Stimulated activated naive B cell treated with anti-CD40 and anti-IgM and Interleukin-4, amounts not matched to agents 10 μg/mL and 1 μg/mL and 100 μg/mL, for 72 hours (primary cell): ENCODE results near the gene KICS2.

ENCODE experiments used
- ATAC-seq, 2 donors: fragments of 150-1000 bp; cut with Tn5 transposase; replicated peaks; 2 replicates each; pipeline ENCODE4 v1.10.0; 2021; ENCODE audit warnings: moderate library complexity in 1 of 2
- DNase-seq: peaks from one replicate; pipeline ENCODE4 v3.0.0; 2021
- H3K27ac Mint-ChIP-seq: one replicate; pipeline ENCODE4 v1.8.0; 2022; ENCODE audit warnings: mild to moderate bottlenecking, mixed read lengths
- H3K27me3 Mint-ChIP-seq, 2 donors: one replicate each; pipeline ENCODE4 v1.8.0; 2022; ENCODE audit warnings: mixed read lengths in 2 of 2
- H3K36me3 Mint-ChIP-seq, 2 donors: one replicate each; pipeline ENCODE4 v1.8.0; 2022; ENCODE audit warnings: mixed read lengths in 2 of 2, mild to moderate bottlenecking in 1 of 2
- H3K4me1 Mint-ChIP-seq, 2 donors: one replicate each; pipeline ENCODE4 v1.8.0; 2022; ENCODE audit warnings: mixed read lengths in 2 of 2, mild to moderate bottlenecking in 1 of 2
- H3K4me3 Mint-ChIP-seq, 2 donors: one replicate each; pipeline ENCODE4 v1.8.0; 2022; ENCODE audit warnings: mild to moderate bottlenecking in 2 of 2, mixed read lengths in 2 of 2, moderate library complexity in 1 of 2
- H3K9me3 Mint-ChIP-seq, 2 donors: one replicate each; pipeline ENCODE4 v1.8.0; 2022; ENCODE audit warnings: mixed read lengths in 2 of 2, mild to moderate bottlenecking in 1 of 2

The KICS2 gene

GRCh38 chr12:64177001-64177400 lies 45.1 kb downstream of the KICS2 start:
- Mint-ChIP-seq H3K9me3 (no peaks in the 10 kb centered on the region), H3K27me3 (no peaks in the 10 kb centered on the region), H3K4me1 (no peaks in the 10 kb centered on the region), H3K36me3 (peaks cover 0 to 1% of the 10 kb centered on the region in 2 donors), H3K27ac (peak overlapping the region; percentile 3), H3K4me3 (no peak overlapping the region)
- no peak for ATAC-seq
- DNase-seq: no peak

GRCh38 chr12:64175254-64175945 lies 46.7 kb downstream of the KICS2 start:
- Mint-ChIP-seq H3K27ac (no peak overlapping the region), H3K36me3 (peaks cover 0 to 1% of the 10 kb centered on the region in 2 donors), H3K9me3 (no peaks in the 10 kb centered on the region), H3K4me1 (no peaks in the 10 kb centered on the region), H3K27me3 (no peaks in the 10 kb centered on the region), H3K4me3 (no peak overlapping the region)
- ATAC-seq: no peak
- no peak for DNase-seq

- no peak overlapping the region for H3K4me3 Mint-ChIP-seq
- no peaks in the 10 kb centered on the region for H3K9me3 Mint-ChIP-seq
- H3K27ac Mint-ChIP-seq: no peak overlapping the region
Measured at GRCh38 chr12:64173456-64173855, 48.6 kb downstream of the KICS2 start.

More at GRCh38 chr12:64173456-64173855, 48.6 kb downstream of the KICS2 start:
- H3K27me3 Mint-ChIP-seq: no peaks in the 10 kb centered on the region
- no peak for DNase-seq
- no peak for ATAC-seq
- no peaks in the 10 kb centered on the region for H3K36me3 Mint-ChIP-seq
- H3K4me1 Mint-ChIP-seq: no peaks in the 10 kb centered on the region
